GM19438 (cell line): ENCODE results near the gene PHAF1.
A peak's percentile ranks its signal among the peaks of the same experiment; 100 is the strongest.

ENCODE experiments used
- ATAC-seq: cut with Tn5 transposase; IDR thresholded peaks from one replicate; pipeline ENCODE4 v1.9.1; 2021; ENCODE audit warnings: low read depth; ENCODE audit not compliant: unreplicated experiment

Gene PHAF1

GRCh38 chr16:67161595-67162058, 51.9 kb downstream of the PHAF1 start:
- no peak for ATAC-seq

GRCh38 chr16:67162506-67163163, 52.9 kb downstream of the PHAF1 start:
- ATAC-seq, result no peak

- ATAC-seq, result no peak
Measured at GRCh38 chr16:67163164-67163998, 53.6 kb downstream of the PHAF1 start.

GRCh38 chr16:67163999-67164558, 54.3 kb downstream of the PHAF1 start:
- no peak for ATAC-seq

- ATAC-seq, result no peak
Measured at GRCh38 chr16:67164599-67165061, 54.9 kb downstream of the PHAF1 start, which contains the start of gene HSF4. TSS of gene HSF4 (plus strand) at chr16:67164745. CDS start at chr16:67164812, 67 bp downstream.

GRCh38 chr16:67165121-67166078, 55.7 kb downstream of the PHAF1 start:
- ATAC-seq, result no peak

- no peak for ATAC-seq
Measured at GRCh38 chr16:67166110-67166547, 56.4 kb downstream of the PHAF1 start.

GRCh38 chr16:67166598-67167168, 56.9 kb downstream of the PHAF1 start:
- ATAC-seq, result no peak

GRCh38 chr16:67167588-67167987, 57.8 kb downstream of the PHAF1 start:
- no peak for ATAC-seq

- no peak for ATAC-seq
Measured at GRCh38 chr16:67169011-67169451, 59.3 kb downstream of the PHAF1 start.

GRCh38 chr16:67169642-67170167, 60.0 kb downstream of the PHAF1 start:
- ATAC-seq, result no peak

GRCh38 chr16:67170168-67170948, 60.6 kb downstream of the PHAF1 start, which contains the start of gene NOL3:
TSS of gene NOL3 (plus strand) at chr16:67170538.
- peak; percentile 36 for ATAC-seq

GRCh38 chr16:67170949-67171649, 61.4 kb downstream of the PHAF1 start:
- ATAC-seq, result no peak

GRCh38 chr16:67173323-67173722, 63.6 kb downstream of the PHAF1 start:
- no peak for ATAC-seq

- peak; percentile 46 for ATAC-seq
Measured at GRCh38 chr16:67173808-67174705, 64.3 kb downstream of the PHAF1 start.

- ATAC-seq, result no peak
Measured at GRCh38 chr16:67174706-67175231, 65.0 kb downstream of the PHAF1 start.

GRCh38 chr16:67176662-67177061, 66.9 kb downstream of the PHAF1 start:
- no peak for ATAC-seq
